22Rv1 (cell line): ENCODE measurements around the gene POLR2M.

Source experiments
- ZFX ChIP-seq: fragments of 450-650 bp; IDR thresholded peaks from 2 replicates; pipeline ENCODE4 v1.6.1; 2017; ENCODE audit warnings: antibody characterized with exemption, borderline replicate concordance
- TF ChIP-seq, protein P1 (sequence below): fragments of 450-650 bp; IDR thresholded peaks from 2 replicates; pipeline ENCODE4 v1.5.1; 2017; ENCODE audit warnings: mild to moderate bottlenecking

DNA sequence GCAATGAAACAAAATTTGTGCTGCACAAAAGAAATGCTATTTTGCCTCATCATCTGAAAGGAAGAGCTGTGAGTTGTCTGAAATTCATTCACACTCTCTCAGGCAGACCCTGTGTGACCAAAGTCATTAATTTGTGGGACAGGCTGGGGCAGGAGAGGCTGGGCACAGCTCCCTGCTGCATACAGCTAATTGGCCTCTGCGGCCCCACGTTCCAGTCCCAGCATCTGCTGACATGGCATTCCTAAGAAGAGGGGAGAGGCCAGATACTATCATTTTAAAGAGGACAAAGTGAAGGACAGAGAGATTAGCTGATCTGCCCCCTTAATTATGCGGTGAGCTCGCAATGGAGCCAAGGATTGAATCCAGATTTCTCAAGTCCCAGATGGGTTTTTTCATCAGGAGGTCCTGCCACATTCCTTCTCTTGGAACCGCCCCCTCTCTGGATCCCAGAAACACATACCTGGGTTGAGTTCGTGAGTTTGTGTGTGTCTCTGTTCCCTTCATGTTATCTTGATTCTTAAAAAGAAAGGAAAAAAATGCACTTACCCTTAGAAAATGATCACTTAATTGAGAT is 25.1 kb downstream of the POLR2M start:
- TF ChIP-seq, protein P1, sequence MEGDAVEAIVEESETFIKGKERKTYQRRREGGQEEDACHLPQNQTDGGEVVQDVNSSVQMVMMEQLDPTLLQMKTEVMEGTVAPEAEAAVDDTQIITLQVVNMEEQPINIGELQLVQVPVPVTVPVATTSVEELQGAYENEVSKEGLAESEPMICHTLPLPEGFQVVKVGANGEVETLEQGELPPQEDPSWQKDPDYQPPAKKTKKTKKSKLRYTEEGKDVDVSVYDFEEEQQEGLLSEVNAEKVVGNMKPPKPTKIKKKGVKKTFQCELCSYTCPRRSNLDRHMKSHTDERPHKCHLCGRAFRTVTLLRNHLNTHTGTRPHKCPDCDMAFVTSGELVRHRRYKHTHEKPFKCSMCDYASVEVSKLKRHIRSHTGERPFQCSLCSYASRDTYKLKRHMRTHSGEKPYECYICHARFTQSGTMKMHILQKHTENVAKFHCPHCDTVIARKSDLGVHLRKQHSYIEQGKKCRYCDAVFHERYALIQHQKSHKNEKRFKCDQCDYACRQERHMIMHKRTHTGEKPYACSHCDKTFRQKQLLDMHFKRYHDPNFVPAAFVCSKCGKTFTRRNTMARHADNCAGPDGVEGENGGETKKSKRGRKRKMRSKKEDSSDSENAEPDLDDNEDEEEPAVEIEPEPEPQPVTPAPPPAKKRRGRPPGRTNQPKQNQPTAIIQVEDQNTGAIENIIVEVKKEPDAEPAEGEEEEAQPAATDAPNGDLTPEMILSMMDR = no peak
- no peak for TF ChIP-seq ZFX
